Hepatocyte (in vitro differentiated cells): ENCODE results near the gene BST1. TPM values are rescaled to one million over a fixed set of nuclear protein-coding genes. Genes with fewer than 3 reads are reported as not detected.

ENCODE experiments used
- DNase-seq: peaks from one replicate; pipeline ENCODE4 v3.0.0-alpha.2; 2016; ENCODE audit warnings: low spot score
- H2AFZ ChIP-seq: fragments of 200-600 bp; sonication (generic); 2 replicates; pipeline ENCODE4 v1.6.0; 2016; ENCODE audit warnings: antibody characterized with exemption, mild to moderate bottlenecking
- H3K27ac ChIP-seq: fragments of 200-600 bp; sonication (generic); 2 replicates; pipeline ENCODE4 v1.5.1; 2016; ENCODE audit warnings: mild to moderate bottlenecking
- H3K27me3 ChIP-seq: fragments of 200-600 bp; sonication (generic); 2 replicates; pipeline ENCODE4 v1.6.1; 2016
- H3K36me3 ChIP-seq: fragments of 200-600 bp; sonication (generic); replicated peaks from 2 replicates; pipeline ENCODE4 v1.5.1; 2016; ENCODE audit warnings: low read depth; ENCODE audit not compliant: insufficient read depth
- H3K4me1 ChIP-seq: fragments of 200-600 bp; sonication (generic); 2 replicates; pipeline ENCODE4 v1.5.1; 2016; ENCODE audit warnings: mild to moderate bottlenecking, moderate library complexity; ENCODE audit not compliant: insufficient read depth
- H3K4me2 ChIP-seq: fragments of 200-600 bp; sonication (generic); 2 replicates; pipeline ENCODE4 v1.6.0; 2016
- H3K4me3 ChIP-seq: fragments of 200-600 bp; sonication (generic); 2 replicates; pipeline ENCODE4 v1.5.1; 2016; ENCODE audit warnings: mild to moderate bottlenecking
- H3K79me2 ChIP-seq: fragments of 200-600 bp; sonication (generic); 2 replicates; pipeline ENCODE4 v1.6.0; 2017; ENCODE audit warnings: mild to moderate bottlenecking
- H3K9me2 ChIP-seq: fragments of 200-600 bp; sonication (generic); replicated peaks from 2 replicates; pipeline ENCODE4 v1.6.0; 2017; ENCODE audit warnings: mild to moderate bottlenecking; ENCODE audit not compliant: insufficient read depth
- H3K9me3 ChIP-seq: fragments of 200-600 bp; sonication (generic); 2 replicates; pipeline ENCODE4 v1.5.1; 2016; ENCODE audit warnings: low read depth, mild to moderate bottlenecking
- H4K20me1 ChIP-seq: fragments of 200-600 bp; sonication (generic); 2 replicates; pipeline ENCODE4 v1.6.0; 2016; ENCODE audit warnings: mild to moderate bottlenecking; ENCODE audit not compliant: insufficient read depth, poor library complexity, severe bottlenecking
- EZH2 ChIP-seq: fragments of 200-600 bp; sonication (generic); IDR thresholded peaks from 2 replicates; pipeline ENCODE4 v1.6.1; 2016; ENCODE audit warnings: antibody characterized with exemption, mild to moderate bottlenecking, borderline replicate concordance
- EZH2phosphoT487 ChIP-seq: fragments of 200-600 bp; sonication (generic); IDR thresholded peaks from one replicate; pipeline ENCODE4 v1.6.1; 2018; ENCODE audit warnings: antibody characterized with exemption, mild to moderate bottlenecking, low read depth, moderate library complexity; ENCODE audit not compliant: unreplicated experiment, severe bottlenecking
- WGBS: methylation state at CpG from one replicate; pipeline ENCODE4 v1.1.6; 2016; ENCODE audit warnings: low lambda C conversion rate; ENCODE audit errors: missing lambda C conversion rate; 5-methylcytosine and 5-hydroxymethylcytosine counted together
- polyA plus RNA-seq: library from polyadenylated mRNA; unstranded; fragments of >200 nt; fragmentation: Nextera tagmentation; extraction: Ambion mirVana; gene quantifications from 2 replicates; pipeline ENCODE4 v1.2.1, GENCODE V29; 2016
- total RNA-seq: library from RNA; depleted of rRNA; stranded (reverse); fragments of >200 nt; gene quantifications from 2 replicates; pipeline ENCODE4 v1.2.3, GENCODE V29; 2014
- TF ChIP-seq, protein P1 (sequence below): fragments of 200-600 bp; sonication (generic); IDR thresholded peaks from 2 replicates; pipeline ENCODE4 v1.5.1; 2016; ENCODE audit warnings: antibody characterized with exemption, mild to moderate bottlenecking; ENCODE audit not compliant: poor library complexity

BST1 gene
- total and polyA plus RNA-seq, 2 experiments from 2014 or later: 3.5 to 3.7 TPM

DNA sequence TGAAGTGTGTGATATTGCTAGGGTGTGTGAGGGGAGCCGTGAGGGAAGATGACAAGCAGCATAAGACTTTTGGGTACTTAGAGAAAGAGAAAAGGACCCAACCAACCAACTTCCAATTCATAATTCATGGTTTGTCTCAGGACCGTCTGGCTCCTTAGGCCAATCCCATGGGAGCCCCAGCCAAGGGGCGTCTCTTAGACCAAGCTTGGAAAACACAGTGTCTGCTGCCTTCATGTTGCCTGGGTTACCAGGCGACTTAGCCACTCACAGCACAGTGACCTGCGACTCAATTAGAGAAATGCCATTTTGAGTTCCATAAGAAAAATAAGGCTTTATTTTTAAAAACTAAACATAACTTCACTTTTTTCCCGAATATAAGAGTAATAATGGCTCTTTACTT, 32.7 kb downstream of the BST1 start:
- Histone ChIP-seq H3K9me3 (no peaks in the 10 kb centered on the region), H3K4me1 (no peaks in the 10 kb centered on the region), H3K9me2 (no peaks in the 10 kb centered on the region), H3K4me2 (no peak overlapping the region), H3K36me3 (no peaks in the 10 kb centered on the region), H4K20me1 (no peaks in the 10 kb centered on the region), H3K27ac (no peak overlapping the region), H3K4me3 (no peak overlapping the region), H3K27me3 (no peaks in the 10 kb centered on the region), H3K79me2 (no peaks in the 10 kb centered on the region), H2AFZ (no peak overlapping the region)
- DNase-seq: no peak
- no peak for TF ChIP-seq EZH2
- 85% methylated on average over 6 of the region's 6 CpGs for WGBS

DNA sequence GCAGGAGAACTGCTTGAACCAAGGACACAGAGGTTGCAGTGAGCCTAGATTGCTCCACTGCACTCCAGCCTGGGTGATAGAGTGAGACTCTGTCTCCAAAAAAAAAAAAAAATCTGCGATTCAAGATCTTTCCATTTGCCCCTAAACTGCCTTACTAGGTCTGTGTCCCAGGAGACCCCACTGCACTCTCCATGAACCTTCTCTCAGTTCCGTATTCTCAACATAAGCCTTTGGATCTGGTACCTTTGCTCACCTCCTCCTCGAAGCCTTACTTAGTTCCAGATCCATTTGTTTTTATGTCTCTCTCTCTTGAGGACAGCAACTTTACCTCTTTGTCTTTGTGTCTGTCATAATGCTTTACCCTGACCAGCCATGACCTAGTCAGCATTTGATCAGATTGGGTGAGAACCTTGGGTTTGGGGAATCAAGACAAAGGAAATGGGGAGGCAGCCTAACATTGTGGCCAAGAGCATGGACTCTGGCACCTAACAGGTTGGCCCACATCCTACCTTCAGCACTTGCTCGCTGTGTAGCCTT, 33.7 kb downstream of the BST1 start:
- no peak overlapping the region for H2AFZ ChIP-seq
- 97% methylated on average over 4 of the region's 4 CpGs for WGBS
- H3K27ac ChIP-seq: no peak overlapping the region
- no peaks in the 10 kb centered on the region for H3K79me2 ChIP-seq
- H3K4me1 ChIP-seq: no peaks in the 10 kb centered on the region
- no peaks in the 10 kb centered on the region for H3K9me2 ChIP-seq
- H3K9me3 ChIP-seq: no peaks in the 10 kb centered on the region
- H3K36me3 ChIP-seq: no peaks in the 10 kb centered on the region
- no peaks in the 10 kb centered on the region for H3K27me3 ChIP-seq
- DNase-seq: no peak
- H3K4me2 ChIP-seq: no peak overlapping the region
- TF ChIP-seq, protein P1, sequence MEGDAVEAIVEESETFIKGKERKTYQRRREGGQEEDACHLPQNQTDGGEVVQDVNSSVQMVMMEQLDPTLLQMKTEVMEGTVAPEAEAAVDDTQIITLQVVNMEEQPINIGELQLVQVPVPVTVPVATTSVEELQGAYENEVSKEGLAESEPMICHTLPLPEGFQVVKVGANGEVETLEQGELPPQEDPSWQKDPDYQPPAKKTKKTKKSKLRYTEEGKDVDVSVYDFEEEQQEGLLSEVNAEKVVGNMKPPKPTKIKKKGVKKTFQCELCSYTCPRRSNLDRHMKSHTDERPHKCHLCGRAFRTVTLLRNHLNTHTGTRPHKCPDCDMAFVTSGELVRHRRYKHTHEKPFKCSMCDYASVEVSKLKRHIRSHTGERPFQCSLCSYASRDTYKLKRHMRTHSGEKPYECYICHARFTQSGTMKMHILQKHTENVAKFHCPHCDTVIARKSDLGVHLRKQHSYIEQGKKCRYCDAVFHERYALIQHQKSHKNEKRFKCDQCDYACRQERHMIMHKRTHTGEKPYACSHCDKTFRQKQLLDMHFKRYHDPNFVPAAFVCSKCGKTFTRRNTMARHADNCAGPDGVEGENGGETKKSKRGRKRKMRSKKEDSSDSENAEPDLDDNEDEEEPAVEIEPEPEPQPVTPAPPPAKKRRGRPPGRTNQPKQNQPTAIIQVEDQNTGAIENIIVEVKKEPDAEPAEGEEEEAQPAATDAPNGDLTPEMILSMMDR: no peak
- TF ChIP-seq EZH2: no peak
- no peak for TF ChIP-seq EZH2phosphoT487
- H3K4me3 ChIP-seq: no peak overlapping the region
- H4K20me1 ChIP-seq: no peaks in the 10 kb centered on the region

DNA sequence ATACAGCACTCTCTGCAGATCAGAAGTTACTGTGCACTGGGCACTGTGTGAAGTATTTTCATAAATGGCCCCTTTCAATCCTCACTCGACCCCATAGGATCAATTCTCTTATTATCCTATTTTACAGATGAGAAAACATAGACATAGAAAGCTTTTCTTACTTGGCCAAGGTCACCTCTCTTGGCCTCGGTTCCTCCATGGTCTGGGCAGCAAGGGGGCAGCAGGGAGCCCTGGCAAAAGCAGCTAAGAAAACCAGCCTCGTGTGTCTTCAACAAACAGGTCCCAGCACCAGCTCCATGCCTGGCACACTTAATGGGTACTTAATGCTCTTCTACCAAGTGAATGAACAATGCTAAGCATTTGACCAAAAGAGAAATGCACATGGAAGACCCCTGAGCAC, 34.4 kb downstream of the BST1 start:
- H3K4me3 ChIP-seq: no peak overlapping the region
- DNase-seq: no peak
- 69% methylated on average over 3 of the region's 3 CpGs for WGBS
- no peaks in the 10 kb centered on the region for H3K36me3 ChIP-seq
- H2AFZ ChIP-seq: no peak overlapping the region
- no peaks in the 10 kb centered on the region for H4K20me1 ChIP-seq
- TF ChIP-seq, protein P1: no peak
- TF ChIP-seq EZH2 (no peak), EZH2phosphoT487 (no peak)
- H3K4me1 ChIP-seq: no peaks in the 10 kb centered on the region
- no peaks in the 10 kb centered on the region for H3K9me2 ChIP-seq
- H3K27me3 ChIP-seq: no peaks in the 10 kb centered on the region
- no peaks in the 10 kb centered on the region for H3K79me2 ChIP-seq
- H3K4me2 ChIP-seq: no peak overlapping the region
- H3K27ac ChIP-seq: no peak overlapping the region
- no peaks in the 10 kb centered on the region for H3K9me3 ChIP-seq

DNA sequence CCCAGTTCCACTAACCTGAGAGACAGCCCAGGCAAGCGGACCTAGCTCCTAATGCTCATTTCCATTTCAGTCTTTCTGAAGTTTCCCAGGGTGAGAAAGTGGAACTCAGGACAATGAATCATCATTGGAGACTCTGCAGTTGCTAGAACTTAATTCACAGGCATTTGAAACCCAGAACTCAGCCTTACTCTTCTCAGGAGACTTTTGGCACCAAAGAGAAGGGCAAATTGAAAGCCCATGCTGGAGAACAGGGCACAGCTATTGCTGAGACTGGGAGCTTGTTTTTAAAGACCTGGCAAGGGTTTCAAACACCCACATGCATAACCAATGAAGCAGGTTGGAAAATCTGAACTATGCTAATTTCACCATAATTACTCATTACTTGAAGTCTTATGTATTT, 36.0 kb downstream of the BST1 start:
- no peak overlapping the region for H2AFZ ChIP-seq
- 95% methylated on average over 1 of the region's 1 CpG for WGBS
- H3K9me3 ChIP-seq: no peaks in the 10 kb centered on the region
- H3K4me3 ChIP-seq: no peak overlapping the region
- no peaks in the 10 kb centered on the region for H3K4me1 ChIP-seq
- TF ChIP-seq, protein P1: no peak
- no peak for TF ChIP-seq EZH2
- no peaks in the 10 kb centered on the region for H3K27me3 ChIP-seq
- H3K4me2 ChIP-seq: no peak overlapping the region
- DNase-seq: no peak
- no peak overlapping the region for H3K27ac ChIP-seq
- no peaks in the 10 kb centered on the region for H3K79me2 ChIP-seq
- H4K20me1 ChIP-seq: no peaks in the 10 kb centered on the region
- no peaks in the 10 kb centered on the region for H3K9me2 ChIP-seq
- H3K36me3 ChIP-seq: no peaks in the 10 kb centered on the region
